ENCODE measurements around the gene MRGPRX2.

MRGPRX2 gene

GRCh38 chr11:19076744-19077589 is 16.4 kb upstream of the MRGPRX2 start:
- peak; percentile 24 to 28 for DNase-seq (ENCODE audit: low read depth in 2 of 2, low spot score in 1 of 2)

DNA sequence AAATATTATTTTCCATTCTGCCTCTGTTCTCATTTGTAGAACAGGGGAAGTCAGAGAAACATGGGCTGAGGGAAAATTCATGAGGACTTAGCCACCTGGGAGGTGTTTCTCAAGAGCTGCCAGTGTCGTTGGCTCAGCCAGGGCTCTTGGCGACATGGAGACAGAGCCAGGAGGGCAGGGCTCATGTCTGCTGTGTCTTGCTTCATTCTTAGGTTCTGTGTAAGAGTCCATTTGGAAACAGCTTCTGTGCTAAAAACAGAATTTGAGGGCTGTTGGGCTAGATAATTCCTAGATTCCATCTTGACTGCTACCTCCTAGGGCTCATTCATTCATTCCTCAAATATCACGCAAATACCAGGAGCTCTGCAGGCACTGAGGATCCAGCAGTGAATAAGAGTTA is 15.1 kb upstream of the MRGPRX2 start:
- no peak for DNase-seq (ENCODE audit: low read depth in 2 of 2, low spot score in 1 of 2)

- no peak for DNase-seq (ENCODE audit: low read depth in 2 of 2, low spot score in 1 of 2)
Measured at GRCh38 chr11:19073454-19074415, 13.2 kb upstream of the MRGPRX2 start.

DNA sequence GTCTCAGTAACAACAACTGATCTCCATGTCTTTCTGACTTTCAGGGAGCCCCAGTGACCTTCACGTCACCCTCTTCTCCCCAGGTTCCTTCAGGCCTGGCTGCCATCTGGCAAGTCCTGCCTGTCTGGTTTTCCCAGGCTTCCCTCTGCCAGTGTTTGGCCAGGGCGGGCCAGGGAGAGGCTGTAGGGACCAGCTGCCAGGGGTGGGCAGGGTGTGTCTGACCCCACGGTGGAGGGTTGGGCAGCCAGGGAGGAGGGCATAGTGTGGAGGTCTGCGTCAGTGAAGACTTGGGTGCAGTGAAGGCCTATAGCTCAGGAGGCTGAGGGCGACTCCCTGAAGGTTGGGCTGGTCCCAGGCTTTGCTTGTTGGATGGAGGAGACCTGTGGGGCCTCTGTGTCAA is 11.9 kb upstream of the MRGPRX2 start:
- DNase-seq (ENCODE audit: low read depth in 2 of 2, low spot score in 1 of 2): no peak

DNA sequence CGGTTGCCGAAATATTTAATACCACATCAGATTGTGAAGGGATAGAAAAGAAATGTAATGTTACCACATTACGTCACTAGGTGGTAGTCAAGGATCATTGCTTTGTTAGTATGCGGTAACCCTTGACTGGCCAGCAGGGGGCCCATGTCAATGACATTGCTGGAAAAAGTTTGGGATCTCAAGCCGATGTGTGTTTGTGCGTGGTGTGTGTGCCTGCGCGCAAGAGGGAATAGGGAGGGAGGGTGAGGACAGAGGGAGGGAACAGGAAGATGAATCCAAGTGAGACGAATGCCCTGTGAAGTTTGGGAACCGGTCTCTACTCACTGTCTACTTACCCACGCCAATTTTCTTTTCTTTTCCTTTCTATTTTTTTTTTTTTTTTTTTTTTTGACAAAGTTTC is 10.7 kb upstream of the MRGPRX2 start:
- no peak for DNase-seq (ENCODE audit: low read depth in 2 of 2, low spot score in 1 of 2)

GRCh38 chr11:19059833-19060232 is 684 bp downstream of the MRGPRX2 start:
- DNase-seq (ENCODE audit: low read depth in 2 of 2, low spot score in 1 of 2): no peak

GRCh38 chr11:19055905-19056304 is 4.6 kb downstream of the MRGPRX2 start:
- no peak for DNase-seq (ENCODE audit: low read depth in 2 of 2, low spot score in 1 of 2)

DNA sequence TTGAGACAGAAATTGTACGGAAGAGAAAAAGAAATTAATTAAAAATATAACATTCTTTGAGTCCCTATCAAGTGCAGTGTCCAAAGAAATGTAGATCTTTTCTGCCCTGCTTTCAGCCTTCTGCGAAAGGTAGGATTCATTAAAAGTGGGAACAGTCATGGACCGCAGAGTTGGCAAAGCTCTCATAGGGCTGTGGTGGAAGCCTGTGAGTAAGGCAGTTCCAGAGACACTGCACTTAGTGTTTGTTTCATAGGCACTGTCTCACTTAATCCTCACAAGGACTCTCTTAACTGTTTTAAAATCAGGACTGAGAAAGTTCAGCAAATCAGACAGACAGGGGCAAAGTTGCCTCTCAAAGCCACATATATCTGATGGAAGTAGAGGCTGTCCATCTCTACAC is 5.5 kb downstream of the MRGPRX2 start:
- no peak for DNase-seq (ENCODE audit: low read depth in 2 of 2, low spot score in 1 of 2)

DNA sequence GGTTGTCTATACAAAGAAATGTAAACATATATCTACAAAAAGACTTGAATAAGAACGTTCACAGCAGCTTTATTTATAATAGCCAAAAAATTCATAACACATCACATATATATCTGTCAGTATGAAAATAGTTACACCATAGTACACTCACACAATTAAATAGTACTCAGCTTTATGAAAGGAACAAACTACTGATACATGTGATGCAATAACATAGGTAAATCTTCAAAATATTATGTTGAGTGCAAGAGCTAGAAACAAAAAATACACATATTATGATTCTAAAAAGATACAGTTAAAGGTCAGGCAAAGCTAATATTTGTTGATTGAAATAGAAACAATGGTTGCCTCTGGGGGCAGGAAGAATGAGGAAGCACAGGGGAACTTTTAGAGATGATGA is 6.6 kb downstream of the MRGPRX2 start:
- DNase-seq (ENCODE audit: low read depth in 2 of 2, low spot score in 1 of 2): no peak

- no peak for DNase-seq (ENCODE audit: low read depth in 2 of 2, low spot score in 1 of 2)
Measured at GRCh38 chr11:19050281-19050680, 10.2 kb downstream of the MRGPRX2 start.

GRCh38 chr11:19049351-19049750 is 11.2 kb downstream of the MRGPRX2 start:
- DNase-seq (ENCODE audit: low read depth in 2 of 2, low spot score in 1 of 2): no peak

DNA sequence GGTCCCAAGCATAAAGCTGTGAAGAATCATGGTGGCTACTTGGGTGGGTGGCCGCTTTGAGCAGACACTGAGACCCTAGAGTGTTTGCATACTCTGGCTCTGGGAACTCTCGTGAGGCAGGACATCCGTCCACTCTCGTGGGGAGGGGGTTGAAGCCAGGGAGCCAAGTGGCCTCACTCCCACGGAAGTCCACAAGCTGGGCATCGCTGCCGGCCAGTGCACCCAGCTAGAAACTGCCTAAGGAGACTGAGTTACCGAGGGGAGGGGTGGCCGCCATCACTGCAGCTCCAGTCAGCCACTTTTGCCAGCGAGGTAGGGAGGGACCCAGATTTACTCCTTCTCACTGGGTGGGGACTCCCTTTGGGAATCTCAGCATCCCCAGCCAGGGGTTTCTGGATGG is 20.5 kb downstream of the MRGPRX2 start:
- no peak for DNase-seq (ENCODE audit: low read depth in 2 of 2, low spot score in 1 of 2)

- DNase-seq (ENCODE audit: low read depth in 2 of 2, low spot score in 1 of 2): no peak
Measured at GRCh38 chr11:19039409-19039808, 21.1 kb downstream of the MRGPRX2 start.

DNA sequence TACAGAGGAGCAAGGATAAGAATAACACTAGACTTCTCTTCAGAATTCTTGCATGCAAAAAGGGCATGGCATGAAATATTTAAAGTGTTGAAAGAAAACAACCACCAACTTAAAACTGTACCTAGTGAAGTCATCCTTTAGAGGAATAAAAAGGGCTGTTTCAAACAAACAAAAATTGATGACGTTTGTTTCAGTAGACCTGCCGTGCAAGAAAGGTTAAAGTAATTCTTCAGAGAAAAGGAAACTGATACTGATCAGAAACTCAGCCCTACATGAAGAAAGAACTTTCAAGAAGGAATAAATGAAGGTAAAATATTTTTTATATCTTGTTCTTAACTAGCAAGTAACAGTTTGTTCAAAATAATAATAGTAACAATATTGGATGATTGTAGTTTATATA is 27.5 kb downstream of the MRGPRX2 start:
- no peak for DNase-seq (ENCODE audit: low read depth in 2 of 2, low spot score in 1 of 2)

- DNase-seq (ENCODE audit: low read depth in 2 of 2, low spot score in 1 of 2): no peak
Measured at GRCh38 chr11:19027829-19028595, 32.5 kb downstream of the MRGPRX2 start.

DNA sequence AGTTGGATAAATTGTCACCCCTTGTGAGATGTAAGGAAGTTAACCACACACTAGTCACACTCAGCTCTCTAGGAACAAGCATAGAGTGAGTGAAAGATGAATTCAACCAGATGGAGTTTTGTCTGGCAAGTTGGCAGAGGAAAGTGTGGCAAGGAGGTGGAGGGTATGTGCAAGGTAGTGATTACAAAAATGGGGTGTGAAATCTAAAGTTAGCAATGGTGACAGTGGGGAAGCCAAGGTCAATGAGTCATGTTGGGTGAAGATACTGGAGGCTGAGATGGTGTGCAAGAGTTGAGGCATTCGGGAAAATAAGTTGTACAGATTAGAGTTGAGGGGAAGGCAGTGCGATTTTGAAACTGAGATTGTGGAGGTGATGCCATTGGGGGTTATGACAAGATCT is 33.7 kb downstream of the MRGPRX2 start:
- no peak for DNase-seq (ENCODE audit: low read depth in 2 of 2, low spot score in 1 of 2)

DNA sequence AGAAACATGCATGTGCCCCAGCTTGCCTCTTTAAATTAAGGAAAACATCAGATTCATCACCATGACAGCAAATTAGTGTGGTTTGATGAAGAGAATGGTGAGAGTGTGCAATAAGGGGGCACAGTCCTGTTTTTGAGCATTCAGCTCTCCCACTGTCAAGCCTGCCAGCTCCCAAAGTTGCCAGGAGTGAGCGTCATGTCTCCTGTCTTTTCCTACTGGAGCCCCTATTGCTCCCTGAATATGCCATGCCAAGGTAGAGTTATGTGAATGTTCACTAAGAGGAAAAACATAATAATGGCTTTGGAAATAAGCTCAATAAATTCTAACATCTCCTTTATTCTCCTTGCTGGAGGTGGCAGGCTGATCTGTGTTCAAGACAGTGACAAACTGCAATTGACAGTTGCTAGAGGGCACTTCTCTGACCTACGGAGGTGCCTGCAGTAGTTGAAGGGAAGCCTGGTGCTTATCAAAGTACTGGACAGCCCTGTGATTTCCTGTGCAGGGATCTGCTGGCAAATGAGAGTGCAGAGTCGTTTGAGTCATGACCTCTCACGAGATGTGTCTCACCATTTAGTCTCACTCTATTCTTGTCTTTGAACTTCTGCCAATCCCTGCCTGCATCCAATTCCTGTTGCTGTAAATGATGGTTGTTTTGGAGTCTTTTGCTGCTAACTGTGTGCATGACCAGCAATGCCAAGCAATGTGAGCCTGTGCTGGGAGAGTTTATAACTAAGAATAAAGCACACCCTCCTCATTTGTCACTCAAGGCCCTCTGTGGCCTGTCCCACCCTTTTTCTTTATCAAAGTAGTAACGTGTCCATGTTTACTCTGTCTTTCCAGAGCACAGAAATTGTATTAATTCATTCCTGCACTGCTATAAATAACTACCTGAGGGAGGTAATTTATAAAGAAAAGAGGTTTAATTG is 34.8 kb downstream of the MRGPRX2 start:
- DNase-seq (ENCODE audit: low read depth in 2 of 2, low spot score in 1 of 2): no peak

DNA sequence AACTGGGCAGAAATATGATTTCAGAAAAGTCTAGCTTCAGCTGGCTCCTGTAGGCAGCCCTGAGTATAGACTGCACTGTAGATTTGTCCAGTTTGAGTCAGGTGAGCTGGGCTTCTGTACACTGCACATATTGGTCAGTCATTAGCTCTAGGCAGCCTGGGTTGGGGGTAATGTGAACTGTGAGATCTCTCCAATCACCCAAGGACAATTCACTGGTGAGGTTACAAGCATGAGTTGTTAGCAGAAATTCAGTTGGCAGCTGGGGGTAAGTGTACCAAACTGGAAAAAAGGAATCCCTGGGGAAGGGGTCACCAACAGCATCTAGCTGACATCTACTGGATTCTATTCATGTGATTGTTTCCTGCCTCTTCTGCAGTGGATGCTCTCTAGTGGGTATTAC is 39.7 kb downstream of the MRGPRX2 start:
- DNase-seq (ENCODE audit: low read depth in 2 of 2, low spot score in 1 of 2): no peak

GRCh38 chr11:19018901-19019300 is 41.6 kb downstream of the MRGPRX2 start:
- DNase-seq (ENCODE audit: low read depth in 2 of 2, low spot score in 1 of 2): no peak

- DNase-seq (ENCODE audit: low read depth in 2 of 2, low spot score in 1 of 2): no peak
Measured at GRCh38 chr11:19013181-19013857, 47.2 kb downstream of the MRGPRX2 start.
